ENCODE results near the gene GJA3. TPM values are rescaled to one million over a fixed set of nuclear protein-coding genes. Genes with fewer than 3 reads are reported as not detected.

GJA3 gene
- not detected in 2 replicates for total RNA-seq (2013; cell fraction: nucleolus; rRNA removed)
- total RNA-seq (2014; rRNA removed) (0.11 TPM in 1 of 2 replicates, not detected in the other), total RNA-seq (2014; rRNA removed; fragmentation: Illumina TruSeq; extraction: Trizol) (0.05 TPM in 1 of 2 replicates, not detected in the other), total RNA-seq (2021) (not detected in 2 replicates), polyA plus RNA-seq (2011; rRNA removed) (0.08 and 0.17 TPM in 2 replicates), polyA plus RNA-seq (2014; fragmentation: Illumina TruSeq; extraction: Trizol) (0.04 TPM in 1 of 2 replicates, not detected in the other), polyA plus RNA-seq (2014; fragmentation: Nextera tagmentation; extraction: Ambion mirVana) (not detected), polyA plus RNA-seq (2014; rRNA removed) (0.03 TPM in 2 replicates), polyA plus RNA-seq (2016; fragmentation: Nextera tagmentation; extraction: Ambion mirVana) (under 1 TPM in 1 of 2 experiments, not detected in 1; 0.03 TPM), polyA minus RNA-seq (2011; rRNA and poly(A)+ RNA removed) (0.07 and 0.26 TPM in 2 replicates), Bru-seq, nascent RNA (percentile 22 among the genes with signal in this experiment), BruChase-seq, experiment 1, labeled RNA remaining after a 6-hour chase (percentile 19 among the genes with signal in this experiment), BruChase-seq, experiment 2, labeled RNA remaining after a 2-hour chase (percentile 25 among the genes with signal in this experiment)
- not detected for polyA plus RNA-seq (2011; ENCODE audit: low read depth)
- polyA plus RNA-seq (2011; cell fraction: cytosol; rRNA removed) = 0.07 and 0.12 TPM in 2 replicates
- 0.07 and 0.10 TPM in 2 replicates for polyA plus RNA-seq (2011; cell fraction: nucleus; rRNA removed)
- polyA plus RNA-seq (2012) = 0.08 and 0.13 TPM in 2 replicates
- polyA minus RNA-seq (2011; cell fraction: cytosol; rRNA and poly(A)+ RNA removed) = not detected in 2 replicates
- under 0.01 TPM in 1 of 2 replicates, not detected in the other for polyA minus RNA-seq (2011; cell fraction: nucleus; rRNA and poly(A)+ RNA removed)
- long read RNA-seq, experiment 1 = 0 reads
- long read RNA-seq, experiment 2 = 0 reads

DNA sequence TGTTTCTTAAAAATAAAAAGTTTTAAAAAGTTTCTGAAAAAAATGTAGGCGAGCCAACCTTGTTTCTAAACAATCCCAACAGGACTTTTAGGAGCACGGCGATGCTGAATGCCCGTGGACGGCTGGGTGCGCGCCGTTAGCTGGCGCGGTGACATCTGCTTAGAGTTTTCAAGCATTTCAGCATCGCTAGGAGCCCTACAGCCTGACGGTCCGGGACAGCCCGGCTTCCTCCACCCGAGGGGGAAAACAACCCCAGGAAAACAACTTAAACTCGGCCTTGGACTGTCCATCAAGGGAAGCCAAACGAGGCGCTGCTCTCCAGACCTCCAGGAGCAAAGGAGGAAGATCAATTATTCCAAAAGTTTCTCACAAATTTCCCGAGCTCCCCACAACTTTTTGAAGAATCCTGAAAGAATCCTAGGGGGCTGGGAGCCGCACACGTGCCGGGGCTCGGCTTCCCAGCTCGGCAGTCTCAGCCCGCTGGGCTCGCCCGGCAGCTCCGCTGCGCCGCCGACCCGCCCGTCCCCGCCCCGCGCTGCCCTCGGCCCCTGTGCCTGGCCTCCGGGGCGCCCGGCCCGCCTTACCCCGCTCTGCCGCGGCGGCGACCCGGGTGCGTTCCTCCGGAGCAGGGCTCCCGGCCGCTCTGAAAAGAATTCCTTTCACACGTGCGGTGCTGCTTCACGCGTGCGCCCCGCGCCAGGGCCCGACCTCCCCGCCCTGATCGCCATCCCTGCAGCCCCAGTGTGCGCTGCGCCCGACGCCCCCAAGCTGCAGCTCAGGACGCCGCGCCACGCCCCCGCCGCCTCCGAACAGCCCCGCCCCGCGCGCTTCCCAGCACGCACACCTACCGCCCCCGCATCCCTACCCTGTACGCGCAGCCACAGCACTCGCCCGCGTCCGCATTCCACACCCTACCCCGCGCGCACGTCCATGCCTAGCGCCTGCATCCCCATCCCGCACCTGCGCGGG, at the start of gene GJA3:
Gene GJA3, minus strand, starts transcription at position 747 of the 969 bp plus-strand sequence. CDS start 17,764 bp downstream, outside the sequence.
- no peak within 1 kb of the TSS for H3K9ac ChIP-seq (ENCODE audit: control insufficient read depth, insufficient read depth, low read length)

More for the DNA sequence above, at the start of gene GJA3:
- Histone ChIP-seq H3K4me1 (ENCODE audit: control insufficient read depth, insufficient read depth, low read length) (no peaks in the 10 kb centered on the region; the same call in 1 of the 2 replicates), H3K4me2 (ENCODE audit: control insufficient read depth, insufficient read depth) (peak within 1 kb of the TSS; percentile 83), H3K27ac (ENCODE audit: control insufficient read depth, insufficient read depth) (no peak within 1 kb of the TSS), H3K27me3 (replicated peaks in 1 of 2; ENCODE audit: control insufficient read depth in 2 of 2, insufficient read depth in 2 of 2, low read length in 1 of 2) (peaks cover 3 to 5% of the 10 kb centered on the region in 2 experiments), H3K4me3 (peak within 1 kb of the TSS; percentile 71), H3K79me2 (ENCODE audit: control insufficient read depth, insufficient read depth, low read length) (no peaks in the 10 kb centered on the region), H2AFZ (ENCODE audit: control insufficient read depth, low read depth, low read length) (peak within 1 kb of the TSS; percentile 71), H3K36me3 (ENCODE audit: control insufficient read depth in 2 of 2, insufficient read depth in 2 of 2, low read length in 1 of 2) (no peaks in the 10 kb centered on the region), H3K9me3 (replicated peaks; ENCODE audit: control insufficient read depth, insufficient read depth, low read length) (no peaks in the 10 kb centered on the region; the same call in 2 of the 3 replicates), H4K20me1 (ENCODE audit: control insufficient read depth, insufficient read depth) (no peaks in the 10 kb centered on the region)
- POLR2A ChIA-PET = interaction anchor here (0.5 kb wide), 1 partner anchor 311 kb away, joined by 3 read pairs; no protein-coding TSS in a partner anchor
- RAD21 ChIA-PET (ENCODE audit: unreplicated experiment) = interaction anchor here (1.1 kb wide), 2 partner anchors 176 to 233 kb away, joined by 3 read pairs; no protein-coding TSS in a partner anchor
- no peak for DNase-seq (ENCODE audit: low read depth, low spot score)
- intact Hi-C loops (cut with micrococcal nuclease; ENCODE audit: unreplicated experiment) = loop anchor here (5.0 kb wide), 2 partner anchors 33 to 68 kb away; no protein-coding TSS in a partner anchor
- SMC1A ChIA-PET (ENCODE audit: uncharacterized antibody, unreplicated experiment) = interaction anchor here (1.1 to 1.3 kb wide), 3 partner anchors 17 to 176 kb away, joined by 3 to 4 read pairs (median 3); no protein-coding TSS in a partner anchor
- peak; percentile 68 for ATAC-seq
- TF ChIP-seq BHLHE40 (IDR thresholded peaks at IDR 0.05; ENCODE audit: borderline replicate concordance in 1 of 2, low read depth in 2 of 2, low read length in 1 of 2) (peak in 1 of 2 experiments; percentile 56; a peak in 2 of 4 replicates), HDAC6 (IDR thresholded peaks at IDR 0.05; ENCODE audit: unreplicated experiment) (peak; percentile 93), EGR1 (IDR thresholded peaks at IDR 0.05; ENCODE audit: borderline replicate concordance in 1 of 2, low read depth in 2 of 2, low read length in 2 of 2) (peak; percentile 69 to 86), ZNF384 (IDR thresholded peaks at IDR 0.05; ENCODE audit: borderline replicate concordance, low read depth, low read length) (no peak)
- WGBS (ENCODE audit: insufficient coverage, insufficient replicate concordance, low lambda C conversion rate, missing lambda C conversion rate) = 1% methylated on average over 63 of the region's 93 CpGs
- CTCF ChIA-PET = interaction anchor here (0.9 to 1.0 kb wide), 2 partner anchors 175 to 176 kb away, joined by 3 to 5 read pairs; no protein-coding TSS in a partner anchor
- in situ Hi-C loops (cut with MboI) = no loop called here
- no TSS peak for BruUV-seq (replicated peaks)
- FAIRE-seq = no peak

All from GM12878 (cell line).